PC-3 (cell line): Measurements from ENCODE around the gene IMPDH1. TPM values are rescaled to one million over a fixed set of nuclear protein-coding genes. Genes with fewer than 3 reads are reported as not detected.

Source experiments
- ATAC-seq: fragments of 200-7000 bp; cut with Tn5 transposase; 2 replicates; pipeline ENCODE4 v1.9.1; 2020; ENCODE audit warnings: mild to moderate bottlenecking, moderate library complexity
- BruUV-seq: library from RNA; stranded (reverse); fragments of 400-500 nt; replicated peaks from 2 replicates; lab custom pipeline; 2021; lab: Mats Ljungman, UMichigan
- CTCF ChIA-PET: fragments of 300-600 bp; sonication (Branson Sonifier 250); formaldehyde crosslinking; loops from one replicate; lab custom pipeline; 2022; ENCODE audit warnings: antibody characterized with exemption; lab: Charles Lee
- POLR2A ChIA-PET: fragments of 300-600 bp; sonication (Branson Sonifier 250); formaldehyde crosslinking; loops from one replicate; lab custom pipeline; 2022; ENCODE audit warnings: antibody characterized with exemption; ENCODE audit not compliant: unreplicated experiment; lab: Charles Lee
- DNase-seq: peaks from one replicate; pipeline ENCODE4 v3.0.0-alpha.2; 2015
- H2AFZ ChIP-seq: fragments of 300-600 bp; sonication (generic); 2 replicates; pipeline ENCODE4 v1.6.0; 2016; ENCODE audit warnings: antibody characterized with exemption, low read length
- H3F3A ChIP-seq: fragments of 300-600 bp; sonication (generic); one replicate; pipeline ENCODE4 v1.6.0; 2017; ENCODE audit warnings: antibody characterized with exemption, low read length, control low read depth, mild to moderate bottlenecking; ENCODE audit not compliant: unreplicated experiment
- H3K27ac ChIP-seq: fragments of 300-600 bp; sonication (generic); 2 replicates; pipeline ENCODE4 v1.5.1; 2016; ENCODE audit warnings: mild to moderate bottlenecking, low read length
- H3K27me3 ChIP-seq: fragments of 300-600 bp; sonication (generic); 2 replicates; pipeline ENCODE4 v1.6.1; 2016; ENCODE audit warnings: low read length, mixed read lengths
- H3K36me3 ChIP-seq: fragments of 300-600 bp; sonication (generic); 2 replicates; pipeline ENCODE4 v1.6.1; 2016; ENCODE audit warnings: low read depth, mixed run types, low read length, mixed read lengths
- H3K4me1 ChIP-seq: fragments of 300-600 bp; sonication (generic); 2 replicates; pipeline ENCODE4 v1.5.1; 2016; ENCODE audit warnings: low read length; ENCODE audit not compliant: insufficient read depth
- H3K4me2 ChIP-seq: fragments of 300-600 bp; sonication (generic); 2 replicates; pipeline ENCODE4 v1.6.0; 2016; ENCODE audit warnings: low read length
- H3K4me3 ChIP-seq: fragments of 300-600 bp; sonication (generic); 2 replicates; pipeline ENCODE4 v1.5.1; 2016; ENCODE audit warnings: mild to moderate bottlenecking, low read length, mixed read lengths
- H3K79me2 ChIP-seq: fragments of 300-600 bp; sonication (generic); 2 replicates; pipeline ENCODE4 v1.6.1; 2017; ENCODE audit warnings: low read length, mixed read lengths
- H3K9ac ChIP-seq: fragments of 300-600 bp; sonication (generic); 2 replicates; pipeline ENCODE4 v1.6.0; 2016; ENCODE audit warnings: mild to moderate bottlenecking, low read length
- H3K9me2 ChIP-seq: fragments of 300-600 bp; sonication (generic); replicated peaks from 2 replicates; pipeline ENCODE4 v1.6.1; 2016; ENCODE audit warnings: mixed run types, low read length, mixed read lengths
- H3K9me3 ChIP-seq: fragments of 300-600 bp; sonication (generic); 2 replicates; pipeline ENCODE4 v1.6.1; 2016; ENCODE audit warnings: low read length, mixed read lengths
- H4K20me1 ChIP-seq: fragments of 300-600 bp; sonication (generic); 2 replicates; pipeline ENCODE4 v1.6.1; 2016; ENCODE audit warnings: low read length, mixed read lengths
- CTCF ChIP-seq: fragments of 300-600 bp; sonication (generic); conservative IDR thresholded peaks from 2 replicates; pipeline ENCODE4 v1.5.1; 2017; ENCODE audit warnings: antibody characterized with exemption, low read depth, mild to moderate bottlenecking, low read length
- EZH2 ChIP-seq: fragments of 300-600 bp; sonication (generic); IDR thresholded peaks from one replicate; pipeline ENCODE4 v1.6.1; 2017; ENCODE audit warnings: antibody characterized with exemption, mild to moderate bottlenecking, low read length; ENCODE audit not compliant: unreplicated experiment
- EZH2phosphoT487 ChIP-seq: fragments of 300-600 bp; sonication (generic); IDR thresholded peaks from 2 replicates; pipeline ENCODE4 v1.6.1; 2018; ENCODE audit warnings: mild to moderate bottlenecking, antibody characterized with exemption, low read length, borderline replicate concordance
- intact Hi-C: fragments of 100-400 bp; cut with micrococcal nuclease; formaldehyde crosslinking; loops from 2 replicates; pipeline ENCODE4 v1.9.0; 2023
- total RNA-seq: library from RNA; depleted of rRNA; stranded (reverse); fragments of >200 nt; gene quantifications from 2 replicates; pipeline ENCODE4 v1.2.3, GENCODE V29; 2014

IMPDH1 gene
- total RNA-seq, 1 experiment from 2014 or later, result 128 TPM

GRCh38 chr7:128378637-128379036, 31.1 kb downstream of the IMPDH1 start:
- Histone ChIP-seq H3K9ac (no peak overlapping the region), H3K27me3 (no peaks in the 10 kb centered on the region), H3K9me3 (no peaks in the 10 kb centered on the region), H3F3A (no peaks in the 10 kb centered on the region), H3K4me3 (no peak overlapping the region), H3K9me2 (no peaks in the 10 kb centered on the region), H2AFZ (0 out of 2 replicates have a peak overlapping the region, but pooled peaks have one; percentile 48), H3K27ac (no peak overlapping the region), H4K20me1 (no peaks in the 10 kb centered on the region), H3K4me2 (no peak overlapping the region), H3K4me1 (peaks cover 5% of the 10 kb centered on the region; the same call in 1 of the 2 replicates), H3K36me3 (no peaks in the 10 kb centered on the region), H3K79me2 (no peaks in the 10 kb centered on the region)
- intact Hi-C loops, result no loop called here
- POLR2A ChIA-PET, result no interaction called here
- CTCF ChIA-PET, result interaction anchor here (0.5 kb wide), 1 partner anchor 95 kb away, joined by 3 read pairs; no protein-coding TSS in a partner anchor
- BruUV-seq, result no TSS peak
- DNase-seq (no peak), ATAC-seq (peak; percentile 36; the same call in 1 of the 2 replicates)
- TF ChIP-seq EZH2 (no peak), CTCF (no peak), EZH2phosphoT487 (no peak)

GRCh38 chr7:128376077-128376476, 33.7 kb downstream of the IMPDH1 start:
- POLR2A ChIA-PET, result no interaction called here
- peaks cover under 1% of the 10 kb centered on the region; the same call in 1 of the 2 replicates for H3K4me1 ChIP-seq

More at GRCh38 chr7:128376077-128376476, 33.7 kb downstream of the IMPDH1 start:
- no peak overlapping the region for H3K4me3 ChIP-seq
- no peaks in the 10 kb centered on the region for H4K20me1 ChIP-seq
- DNase-seq (no peak), ATAC-seq (no peak)
- BruUV-seq, result no TSS peak
- H3K9me3 ChIP-seq, result no peaks in the 10 kb centered on the region
- H3K9me2 ChIP-seq, result no peaks in the 10 kb centered on the region
- no peak overlapping the region for H2AFZ ChIP-seq
- no peak overlapping the region for H3K9ac ChIP-seq
- CTCF ChIA-PET, result no interaction called here
- H3K36me3 ChIP-seq, result no peaks in the 10 kb centered on the region
- TF ChIP-seq EZH2, result no peak
- TF ChIP-seq CTCF, result no peak
- TF ChIP-seq EZH2phosphoT487, result no peak
- H3F3A ChIP-seq, result no peaks in the 10 kb centered on the region
- intact Hi-C loops, result no loop called here
- H3K79me2 ChIP-seq, result no peaks in the 10 kb centered on the region
- no peak overlapping the region for H3K27ac ChIP-seq
- no peak overlapping the region for H3K4me2 ChIP-seq
- H3K27me3 ChIP-seq, result no peaks in the 10 kb centered on the region
